Panc1 (cell line): ENCODE results near the gene SLC9A7. TPM values are rescaled to one million over a fixed set of nuclear protein-coding genes. Genes with fewer than 3 reads are reported as not detected.

Experiments used
- ATAC-seq: fragments of 200-7000 bp; cut with Tn5 transposase; 2 replicates; pipeline ENCODE4 v1.9.1; 2020; ENCODE audit warnings: mild to moderate bottlenecking, moderate library complexity
- BruUV-seq: library from RNA; stranded (reverse); fragments of 400-500 nt; replicated peaks from 2 replicates; lab custom pipeline; 2021; lab: Mats Ljungman, UMichigan
- CTCF ChIA-PET: fragments of 300-600 bp; sonication (Branson Sonifier 250); formaldehyde crosslinking; loops from one replicate; lab custom pipeline; 2022; ENCODE audit warnings: antibody characterized with exemption; lab: Charles Lee
- POLR2A ChIA-PET: fragments of 300-600 bp; sonication (Branson Sonifier 250); formaldehyde crosslinking; loops from one replicate; lab custom pipeline; 2022; ENCODE audit warnings: antibody characterized with exemption; lab: Charles Lee
- DNase-seq: peaks from one replicate; pipeline ENCODE4 v3.0.0-alpha.2; 2010; ENCODE audit warnings: low read depth, low spot score
- H3K27ac ChIP-seq: 2 replicates; pipeline ENCODE4 v1.5.1; 2011; ENCODE audit warnings: mild to moderate bottlenecking, low read length, inconsistent platforms
- H3K27me3 ChIP-seq: fragments of 200-500 bp; sonication (Bioruptor generic); 2 replicates; pipeline ENCODE4 v1.6.0; 2014; ENCODE audit warnings: low read length, inconsistent platforms; ENCODE audit not compliant: control insufficient read depth, insufficient read depth
- H3K36me3 ChIP-seq: fragments of 200-500 bp; sonication (Bioruptor generic); 2 replicates; pipeline ENCODE4 v1.5.1; 2014; ENCODE audit warnings: inconsistent platforms, mild to moderate bottlenecking, low read length, moderate library complexity; ENCODE audit not compliant: control insufficient read depth, insufficient read depth
- H3K4me1 ChIP-seq: 2 replicates; pipeline ENCODE4 v1.5.1; 2011; ENCODE audit warnings: inconsistent platforms, mild to moderate bottlenecking, low read length, moderate library complexity; ENCODE audit not compliant: control insufficient read depth, insufficient read depth
- H3K4me3 ChIP-seq, 2 experiments: 2 replicates each; pipeline ENCODE4 v1.5.1; 2011 to 2012; ENCODE audit warnings: low read depth in 2 of 2, low read length in 2 of 2, mild to moderate bottlenecking in 2 of 2, inconsistent platforms in 1 of 2, moderate library complexity in 1 of 2
- H3K9me3 ChIP-seq: fragments of 200-500 bp; sonication (Bioruptor generic); 2 replicates; pipeline ENCODE4 v1.5.1; 2014; ENCODE audit warnings: low read depth, mild to moderate bottlenecking, inconsistent platforms, low read length, moderate library complexity; ENCODE audit not compliant: control insufficient read depth, insufficient read depth
- CTCF ChIP-seq: fragments of 450-650 bp; IDR thresholded peaks from 2 replicates; pipeline ENCODE4 v1.5.1; 2017; ENCODE audit warnings: mild to moderate bottlenecking
- POLR2AphosphoS5 ChIP-seq: IDR thresholded peaks from 2 replicates; pipeline ENCODE4 v1.6.1; 2012; ENCODE audit warnings: mild to moderate bottlenecking, low read depth, low read length, moderate library complexity
- REST ChIP-seq, 2 experiments: IDR thresholded peaks; 2 replicates each; pipeline ENCODE4 v1.6.1; 2011 to 2012; ENCODE audit warnings: low read depth in 2 of 2, control low read depth in 1 of 2, low read length in 1 of 2, mild to moderate bottlenecking in 1 of 2, moderate library complexity in 1 of 2; ENCODE audit not compliant: insufficient read depth in 1 of 2
- SIN3A ChIP-seq: IDR thresholded peaks from 2 replicates; pipeline ENCODE4 v1.6.1; 2012; ENCODE audit warnings: low read depth, mild to moderate bottlenecking, low read length, moderate library complexity, borderline replicate concordance; ENCODE audit not compliant: insufficient read depth
- TCF7L2 ChIP-seq: IDR thresholded peaks from 2 replicates; pipeline ENCODE4 v1.6.1; 2011; ENCODE audit warnings: mild to moderate bottlenecking, low read depth, low read length, inconsistent platforms
- in situ Hi-C: cut with HindIII; loops from 2 replicates; pipeline ENCODE4 v1.10.0; 2016; ENCODE audit warnings: low sequenced_read_pairs, low pct_unique_long_range_greater_than_20kb
- intact Hi-C: fragments of 100-400 bp; cut with micrococcal nuclease; formaldehyde crosslinking; loops from one replicate; pipeline ENCODE4 v1.10.0; 2022; ENCODE audit not compliant: unreplicated experiment
- total RNA-seq: library from RNA; stranded (reverse); gene quantifications from one replicate; pipeline ENCODE4 v1.2.1, GENCODE V29; 2021; ENCODE audit not compliant: unreplicated experiment

SLC9A7 gene
- total RNA-seq, 1 experiment from 2014 or later, result 80.4 TPM

- Histone ChIP-seq H3K4me1 (peaks cover 3% of the 10 kb centered on the region; the same call in 1 of the 2 replicates), H3K27me3 (no peaks in the 10 kb centered on the region), H3K27ac (peak overlapping the region; percentile 44), H3K4me3 (peak overlapping the region in 1 of 2 experiments; percentile 8; a peak in 1 of 4 replicates), H3K9me3 (no peaks in the 10 kb centered on the region), H3K36me3 (no peaks in the 10 kb centered on the region)
- ATAC-seq (peak; percentile 51), DNase-seq (no peak)
- in situ Hi-C loops (no loop called here), intact Hi-C loops (no loop called here)
- TF ChIP-seq TCF7L2 (peak; percentile 85), CTCF (no peak), REST (IDR thresholded peaks at IDR 0.05; ENCODE audit: insufficient read depth in 1 of 2, low read depth in 2 of 2, low read length in 1 of 2) (no peak)
- ChIA-PET CTCF (interaction anchor here (0.6 kb wide), 1 partner anchor 28 kb away, joined by 4 read pairs; no protein-coding TSS in a partner anchor), POLR2A (no interaction called here)
- no TSS peak for BruUV-seq
Observed at GRCh38 chrX:46777971-46778810, 19.3 kb upstream of the SLC9A7 start.

DNA sequence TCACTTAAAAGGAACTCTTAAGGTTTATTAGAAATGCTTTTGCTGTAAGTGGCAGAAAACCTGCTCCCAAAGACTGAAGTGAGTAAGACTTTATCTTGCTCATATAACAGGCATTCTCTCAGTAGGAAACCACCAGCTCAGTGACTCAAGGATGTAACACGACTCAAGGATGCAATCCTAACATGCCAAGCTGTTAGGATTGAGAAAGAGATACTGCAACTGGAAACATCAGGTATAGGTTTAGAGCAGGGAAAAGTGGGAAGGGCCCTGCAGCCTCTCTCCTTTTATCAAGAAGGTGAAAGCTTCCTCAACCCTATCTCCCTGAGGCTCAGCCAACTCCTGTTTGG, 11.9 kb upstream of the SLC9A7 start:
- no peak for TF ChIP-seq REST (IDR thresholded peaks at IDR 0.05; ENCODE audit: insufficient read depth in 1 of 2, low read depth in 2 of 2, low read length in 1 of 2)
- TF ChIP-seq CTCF, result no peak
- no peak for TF ChIP-seq TCF7L2
- no peak for TF ChIP-seq POLR2AphosphoS5
- no peak for TF ChIP-seq SIN3A
- Histone ChIP-seq H3K27ac (peak overlapping the region; percentile 23; the same call in 1 of the 2 replicates), H3K4me3 (no peak overlapping the region), H3K9me3 (no peaks in the 10 kb centered on the region), H3K36me3 (no peaks in the 10 kb centered on the region), H3K4me1 (peaks cover 8% of the 10 kb centered on the region), H3K27me3 (no peaks in the 10 kb centered on the region)
- BruUV-seq, result no TSS peak
- intact Hi-C loops, result no loop called here
- in situ Hi-C loops, result no loop called here
- ATAC-seq (peak; percentile 91), DNase-seq (no peak)
- CTCF ChIA-PET, result no interaction called here
- POLR2A ChIA-PET, result interaction anchor here (0.5 kb wide), 1 partner anchor 25 kb away, joined by 6 read pairs; no protein-coding TSS in a partner anchor
